GDM1 (cell line): Measurements from ENCODE around the gene ABLIM2.

ENCODE experiments used
- DNase-seq: peaks from one replicate; lab custom pipeline; 2025; lab: John Stamatoyannopoulos, UW

ABLIM2 gene

GRCh38 chr4:8101213-8102075, 57.2 kb downstream of the ABLIM2 start:
- no peak for DNase-seq

GRCh38 chr4:8099981-8100464, 58.6 kb downstream of the ABLIM2 start:
- no peak for DNase-seq

GRCh38 chr4:8098506-8098905, 60.1 kb downstream of the ABLIM2 start:
- no peak for DNase-seq

DNA sequence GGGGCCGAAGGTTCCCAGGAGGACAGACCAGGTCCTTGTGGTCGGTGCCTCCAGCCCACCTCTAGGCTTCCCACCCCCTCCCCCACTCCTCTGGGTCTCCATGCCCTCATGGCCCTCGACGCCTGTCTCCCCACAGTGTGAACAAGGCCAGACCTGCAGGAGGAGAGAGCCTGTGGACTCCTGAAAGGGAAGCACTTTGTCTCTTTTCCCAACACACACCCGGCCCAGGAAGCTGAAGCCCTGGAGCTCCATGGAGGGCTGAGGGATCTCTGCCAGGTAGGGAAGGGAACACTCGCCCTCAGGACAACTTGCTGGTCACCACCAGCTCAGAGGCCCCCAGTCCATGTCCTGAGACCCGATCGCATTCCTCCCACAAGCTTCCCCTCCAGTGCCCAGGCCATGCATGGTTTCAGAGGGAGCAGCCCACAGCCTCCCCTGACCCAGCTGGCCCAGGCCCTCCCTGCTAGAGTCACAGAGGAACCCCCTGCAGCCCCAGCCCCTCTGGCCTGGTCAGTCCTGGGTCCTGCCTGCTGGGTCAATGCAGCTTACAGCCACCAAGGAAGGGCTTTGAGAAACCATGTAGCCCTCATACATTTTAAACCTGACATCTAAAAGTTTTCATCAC, 60.8 kb downstream of the ABLIM2 start:
- DNase-seq = no peak

DNA sequence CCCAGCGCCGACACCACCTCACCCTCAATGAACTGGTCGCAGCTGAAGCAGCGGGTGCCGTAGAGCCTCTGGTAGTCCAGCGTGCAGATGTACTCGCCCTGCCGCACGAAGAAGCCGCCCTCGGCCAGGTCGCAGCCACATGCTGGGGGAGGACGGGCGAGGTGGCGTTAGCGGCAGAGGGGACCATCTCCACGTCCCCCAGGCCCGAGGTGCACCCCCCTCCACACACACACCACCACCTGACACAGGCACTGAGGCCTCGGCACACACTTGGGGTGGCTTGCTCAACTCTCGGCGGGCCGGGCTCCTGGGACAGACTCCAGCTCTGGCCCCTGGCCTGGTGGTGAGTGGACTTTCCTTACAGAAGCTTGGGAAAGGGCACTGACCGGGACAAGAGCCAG, 61.5 kb downstream of the ABLIM2 start:
- no peak for DNase-seq

DNA sequence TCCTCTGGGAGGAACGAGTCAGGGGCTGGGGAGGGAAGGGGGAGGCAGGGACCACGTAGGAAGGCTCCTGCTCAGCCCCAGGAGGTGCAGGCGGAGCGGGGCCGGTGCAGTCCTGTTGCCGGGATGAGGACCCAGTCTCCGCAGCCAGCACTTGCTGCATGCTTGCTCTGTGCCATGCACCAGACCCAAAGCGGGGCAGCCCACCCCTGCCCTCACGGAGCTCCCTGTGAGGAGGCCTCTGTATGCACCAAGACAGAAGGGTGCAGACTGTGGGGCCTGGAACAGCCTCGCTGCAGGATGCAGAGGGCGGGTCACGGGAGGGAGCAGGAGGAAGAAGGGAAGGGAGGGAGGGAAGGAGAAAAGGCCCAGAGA, 61.9 kb downstream of the ABLIM2 start:
- no peak for DNase-seq

DNA sequence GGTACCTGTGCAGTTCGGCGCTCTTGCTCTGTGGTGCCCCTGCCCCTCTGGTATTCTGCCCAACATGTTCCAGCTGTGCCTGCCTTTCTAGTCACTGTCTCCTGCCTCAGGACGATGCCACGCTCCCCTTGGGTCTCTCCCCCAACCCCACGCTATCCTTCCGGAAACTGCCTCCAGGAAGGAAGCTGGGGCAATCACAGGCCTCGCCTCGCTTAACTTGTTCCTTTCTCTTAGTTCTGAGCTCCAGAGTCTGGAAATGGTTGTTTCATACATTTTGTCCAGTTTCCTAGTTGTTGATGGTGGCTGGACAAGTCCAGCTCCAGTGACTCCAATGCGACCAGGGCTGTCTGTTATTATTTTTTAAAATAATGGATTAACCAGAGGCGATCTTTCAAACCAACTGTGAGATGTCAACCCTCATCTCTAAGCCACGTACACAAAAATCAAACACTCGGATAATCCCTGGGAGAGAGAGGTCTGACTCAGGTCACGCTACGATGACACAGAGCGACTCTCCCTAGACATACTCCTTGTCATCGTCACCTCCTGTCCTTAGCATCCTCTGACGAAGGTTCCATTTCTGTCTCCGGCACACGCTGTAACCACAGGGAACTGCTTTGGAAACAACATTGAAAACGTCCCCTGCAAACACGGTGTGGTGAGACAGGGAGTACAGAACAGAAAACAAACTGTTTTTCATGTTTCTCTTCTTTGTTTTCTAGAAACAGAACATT, 62.5 kb downstream of the ABLIM2 start:
- no peak for DNase-seq

DNA sequence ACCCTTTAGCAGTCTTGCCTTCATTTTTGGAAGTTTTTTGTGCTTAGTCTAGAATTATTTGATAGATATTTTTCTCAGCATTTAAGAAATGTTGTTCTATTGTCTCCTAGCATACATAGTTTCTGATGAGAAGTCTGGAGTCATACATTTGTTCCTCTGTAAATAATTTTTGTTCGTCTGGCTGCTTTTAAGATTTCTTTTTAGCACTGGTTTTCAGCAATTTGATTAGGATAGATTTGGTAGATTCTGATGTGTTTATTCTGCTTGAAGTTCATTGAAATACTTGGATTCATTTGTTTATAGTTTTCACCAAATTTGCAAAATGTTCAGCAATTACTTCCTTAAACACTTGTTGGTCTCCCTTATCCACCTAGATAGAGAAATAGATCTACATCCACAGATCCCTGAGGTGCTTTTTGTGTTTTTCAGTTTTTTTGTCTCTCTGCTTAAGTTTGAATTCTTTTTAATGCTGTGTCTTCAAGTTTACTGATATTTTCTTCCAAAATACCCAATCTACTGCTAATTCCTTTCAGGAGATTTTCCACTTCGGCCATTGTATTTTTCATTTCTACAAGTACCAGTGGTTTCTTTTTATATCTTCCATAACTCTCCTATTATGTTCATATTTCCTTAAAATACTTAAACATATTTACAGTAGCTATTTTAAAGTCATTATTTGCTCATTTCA, 64.9 kb downstream of the ABLIM2 start:
- DNase-seq = no peak

DNA sequence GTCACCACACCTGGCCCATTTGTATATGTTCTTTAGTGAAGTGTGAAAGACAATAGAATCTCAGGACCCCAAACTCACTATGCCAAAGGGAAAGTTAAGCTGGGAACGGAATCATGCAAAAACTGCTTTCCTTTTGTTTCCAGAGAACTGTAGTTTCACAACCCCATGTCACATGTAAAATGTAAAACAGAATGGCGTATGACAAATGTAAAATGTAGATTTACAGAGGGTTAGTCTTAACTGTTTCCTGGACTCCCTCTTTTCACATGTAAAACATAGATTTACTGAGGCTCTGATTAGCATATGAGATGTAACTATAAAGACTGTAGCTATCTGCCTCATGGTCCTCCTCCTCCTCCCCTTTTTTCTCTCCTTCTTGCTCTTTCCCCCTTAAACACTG, 66.3 kb downstream of the ABLIM2 start:
- DNase-seq = no peak

DNA sequence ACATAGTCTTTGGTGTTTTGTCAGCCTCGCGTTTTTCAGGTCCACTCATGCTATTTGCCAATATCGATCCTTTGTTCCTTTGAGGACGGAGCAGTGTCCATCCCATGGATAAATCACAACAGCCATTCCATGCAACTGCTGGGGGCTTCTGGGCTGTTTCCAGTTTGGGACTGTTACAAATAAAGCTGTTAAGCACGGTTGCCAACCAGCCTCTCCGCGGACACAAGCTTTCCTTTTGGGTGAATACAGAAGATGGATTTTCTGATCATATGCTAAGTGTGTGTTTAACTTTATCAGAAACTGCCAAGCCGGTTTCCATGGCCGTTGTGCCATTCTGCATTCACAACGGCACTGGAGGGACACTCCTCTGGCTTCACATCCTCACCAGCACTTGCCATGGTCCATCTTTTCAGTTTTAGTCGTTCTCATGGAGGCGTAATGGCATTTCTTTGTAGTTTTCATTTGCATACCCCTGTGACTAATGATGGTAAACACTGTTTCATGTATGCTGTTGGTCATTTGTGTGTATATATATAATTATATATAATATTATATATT, 67.8 kb downstream of the ABLIM2 start:
- DNase-seq = no peak

- no peak for DNase-seq
These were observed 68.3 kb downstream of the ABLIM2 start for GRCh38 chr4:8090312-8090711.

DNA sequence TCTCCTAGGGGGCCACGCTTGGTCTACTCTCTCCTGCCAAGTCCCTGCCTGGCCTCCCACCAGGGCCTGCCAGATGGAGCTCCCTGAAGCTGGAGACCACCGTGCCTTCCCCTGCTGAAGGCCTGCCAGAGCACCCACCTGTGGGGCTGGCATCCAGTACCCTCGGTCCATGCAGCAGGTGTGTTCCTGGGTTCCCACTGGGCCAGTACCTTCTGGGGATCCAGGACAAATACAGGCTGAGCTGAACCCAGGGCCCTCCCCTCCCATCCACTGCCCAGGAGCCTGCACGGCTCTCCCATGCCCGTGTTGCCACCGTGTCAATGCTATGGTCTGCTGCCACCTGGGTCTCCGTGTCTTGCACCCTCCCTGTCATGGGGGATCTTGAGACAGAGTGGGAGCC, 68.8 kb downstream of the ABLIM2 start:
- DNase-seq = no peak

GRCh38 chr4:8088966-8089491, 69.6 kb downstream of the ABLIM2 start:
- DNase-seq = no peak

DNA sequence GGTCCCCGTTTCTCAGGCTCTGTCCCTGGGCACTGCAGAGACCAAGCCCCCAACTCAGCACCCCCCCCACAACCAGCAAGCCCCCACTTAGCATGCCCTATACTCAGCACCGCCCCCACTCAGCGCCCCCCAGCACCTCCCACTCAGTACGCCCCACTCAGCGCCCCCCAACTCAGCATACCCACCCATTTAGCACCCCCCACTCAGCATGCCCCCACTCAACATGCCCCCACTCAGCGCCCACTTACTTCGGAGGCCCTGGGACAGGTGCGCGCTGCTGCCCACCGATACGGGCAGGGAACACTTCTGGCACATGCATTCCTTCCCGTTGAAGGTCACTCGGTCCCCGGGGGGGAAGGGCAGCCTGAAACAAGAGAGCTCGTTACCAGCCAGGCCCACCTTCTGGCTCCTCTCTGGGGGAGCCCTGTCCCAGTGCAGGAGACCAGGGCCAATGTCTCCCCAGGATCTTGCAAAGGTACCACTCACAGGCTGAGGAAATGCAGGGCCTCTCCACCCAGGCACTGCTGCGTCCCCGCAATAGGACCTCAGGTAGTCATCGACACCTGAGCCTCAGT, 70.6 kb downstream of the ABLIM2 start:
- no peak for DNase-seq

- no peak for DNase-seq
These were observed 71.7 kb downstream of the ABLIM2 start for GRCh38 chr4:8086783-8087445.

GRCh38 chr4:8085491-8086117, 73.0 kb downstream of the ABLIM2 start:
- DNase-seq = no peak

GRCh38 chr4:8084712-8085490, 73.7 kb downstream of the ABLIM2 start:
- no peak for DNase-seq

DNA sequence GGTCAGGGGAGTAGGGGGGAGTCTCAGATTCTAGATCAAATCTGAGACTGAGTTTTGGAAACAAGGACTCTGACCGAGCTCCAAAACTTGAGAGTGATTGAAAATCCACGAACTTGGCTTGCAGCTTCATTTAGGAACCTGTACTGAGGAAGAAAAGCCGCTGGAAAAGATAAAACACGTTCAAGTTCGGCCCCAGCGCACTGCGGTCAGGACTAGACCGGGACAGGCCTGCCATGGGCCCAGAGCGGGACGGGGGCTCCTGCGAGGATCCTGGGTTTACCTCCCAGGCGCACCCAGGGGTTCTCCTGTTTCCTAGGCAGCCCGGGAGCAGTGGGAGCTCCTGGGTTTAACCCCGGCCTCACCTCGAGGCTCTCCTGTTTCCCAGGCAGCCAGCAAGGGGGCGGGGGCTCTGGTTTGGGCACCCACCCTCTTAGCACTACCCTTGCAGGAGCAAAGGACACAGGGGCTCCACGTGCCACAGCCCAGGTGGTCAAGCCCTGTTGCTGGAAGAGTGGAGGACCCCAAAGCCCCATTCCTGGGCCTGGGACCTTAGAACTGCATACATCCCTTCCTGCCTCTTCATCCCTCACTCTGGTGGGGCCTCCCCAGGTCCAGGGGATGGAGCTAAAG, 74.5 kb downstream of the ABLIM2 start:
- DNase-seq = no peak
